Fibroblast of lung (primary cell): ENCODE measurements around the gene LVRN.

Experiments
- CTCF ChIP-seq, 2 donors: IDR thresholded peaks in 1 of 2; conservative IDR thresholded peaks in 1 of 2; 1 replicate in 1 of 2; 2 replicates in 1 of 2; pipeline ENCODE4 v1.5.1; 2011 to 2012; ENCODE audit warnings: low read length in 2 of 2, control low read depth in 1 of 2, inconsistent platforms in 1 of 2, low read depth in 1 of 2, mild to moderate bottlenecking in 1 of 2
- EZH2 ChIP-seq: IDR thresholded peaks from 2 replicates; pipeline ENCODE4 v1.5.1; 2012; ENCODE audit warnings: low read length, control low read depth, mild to moderate bottlenecking; ENCODE audit errors: missing control alignments

- no peak for TF ChIP-seq CTCF (conservative IDR thresholded peaks at IDR 0.05 in 1 of 2, IDR thresholded peaks at IDR 0.05 in 1 of 2; ENCODE audit: low read depth in 1 of 2, low read length in 2 of 2)
- TF ChIP-seq EZH2 = no peak
These were observed 14.2 kb upstream of the LVRN start for GRCh38 chr5:115948091-115948534.
